ENCODE data around the gene RTN4R. TPM values are rescaled to one million over a fixed set of nuclear protein-coding genes. Genes with fewer than 3 reads are reported as not detected.

The RTN4R gene
- total and polyA plus RNA-seq, 2 of the 13 experiments (the other 11 are each of a cell fraction or from before 2014, with no cell fraction given), result 0.22 to 0.77 TPM

DNA sequence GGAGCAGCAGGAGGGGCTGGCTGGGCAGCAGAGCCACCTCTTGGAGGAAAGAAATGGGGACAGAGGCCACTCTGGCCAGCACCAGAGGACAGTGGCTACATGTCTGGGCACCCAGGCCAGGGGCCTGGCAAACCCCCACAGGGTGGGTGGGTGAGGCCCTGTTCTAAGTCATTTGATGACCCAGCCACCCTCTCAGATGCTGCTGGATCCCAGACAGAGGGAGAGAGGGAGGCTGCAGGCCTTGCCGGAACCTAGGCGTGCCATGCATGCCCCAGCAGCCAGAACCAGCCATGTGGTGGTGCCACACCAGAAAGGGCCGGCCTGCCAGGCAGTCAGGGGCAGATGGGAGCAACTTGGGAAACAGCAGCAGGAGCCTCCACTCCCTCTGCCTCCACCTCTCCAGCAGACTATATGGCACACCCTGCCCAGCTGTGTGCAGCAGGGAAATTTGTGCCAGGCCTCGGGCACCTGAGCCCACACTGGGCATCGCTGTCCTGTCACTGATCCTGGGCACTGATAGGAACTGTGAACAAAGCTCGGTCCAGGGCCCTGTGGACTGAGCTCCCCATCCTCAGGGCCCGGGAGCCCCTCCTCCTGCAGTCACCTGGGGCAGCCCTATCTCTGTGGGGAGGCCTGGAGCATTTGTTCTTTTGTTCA lies 45.2 kb downstream of the RTN4R start (continued):
- TF ChIP-seq, protein P1, sequence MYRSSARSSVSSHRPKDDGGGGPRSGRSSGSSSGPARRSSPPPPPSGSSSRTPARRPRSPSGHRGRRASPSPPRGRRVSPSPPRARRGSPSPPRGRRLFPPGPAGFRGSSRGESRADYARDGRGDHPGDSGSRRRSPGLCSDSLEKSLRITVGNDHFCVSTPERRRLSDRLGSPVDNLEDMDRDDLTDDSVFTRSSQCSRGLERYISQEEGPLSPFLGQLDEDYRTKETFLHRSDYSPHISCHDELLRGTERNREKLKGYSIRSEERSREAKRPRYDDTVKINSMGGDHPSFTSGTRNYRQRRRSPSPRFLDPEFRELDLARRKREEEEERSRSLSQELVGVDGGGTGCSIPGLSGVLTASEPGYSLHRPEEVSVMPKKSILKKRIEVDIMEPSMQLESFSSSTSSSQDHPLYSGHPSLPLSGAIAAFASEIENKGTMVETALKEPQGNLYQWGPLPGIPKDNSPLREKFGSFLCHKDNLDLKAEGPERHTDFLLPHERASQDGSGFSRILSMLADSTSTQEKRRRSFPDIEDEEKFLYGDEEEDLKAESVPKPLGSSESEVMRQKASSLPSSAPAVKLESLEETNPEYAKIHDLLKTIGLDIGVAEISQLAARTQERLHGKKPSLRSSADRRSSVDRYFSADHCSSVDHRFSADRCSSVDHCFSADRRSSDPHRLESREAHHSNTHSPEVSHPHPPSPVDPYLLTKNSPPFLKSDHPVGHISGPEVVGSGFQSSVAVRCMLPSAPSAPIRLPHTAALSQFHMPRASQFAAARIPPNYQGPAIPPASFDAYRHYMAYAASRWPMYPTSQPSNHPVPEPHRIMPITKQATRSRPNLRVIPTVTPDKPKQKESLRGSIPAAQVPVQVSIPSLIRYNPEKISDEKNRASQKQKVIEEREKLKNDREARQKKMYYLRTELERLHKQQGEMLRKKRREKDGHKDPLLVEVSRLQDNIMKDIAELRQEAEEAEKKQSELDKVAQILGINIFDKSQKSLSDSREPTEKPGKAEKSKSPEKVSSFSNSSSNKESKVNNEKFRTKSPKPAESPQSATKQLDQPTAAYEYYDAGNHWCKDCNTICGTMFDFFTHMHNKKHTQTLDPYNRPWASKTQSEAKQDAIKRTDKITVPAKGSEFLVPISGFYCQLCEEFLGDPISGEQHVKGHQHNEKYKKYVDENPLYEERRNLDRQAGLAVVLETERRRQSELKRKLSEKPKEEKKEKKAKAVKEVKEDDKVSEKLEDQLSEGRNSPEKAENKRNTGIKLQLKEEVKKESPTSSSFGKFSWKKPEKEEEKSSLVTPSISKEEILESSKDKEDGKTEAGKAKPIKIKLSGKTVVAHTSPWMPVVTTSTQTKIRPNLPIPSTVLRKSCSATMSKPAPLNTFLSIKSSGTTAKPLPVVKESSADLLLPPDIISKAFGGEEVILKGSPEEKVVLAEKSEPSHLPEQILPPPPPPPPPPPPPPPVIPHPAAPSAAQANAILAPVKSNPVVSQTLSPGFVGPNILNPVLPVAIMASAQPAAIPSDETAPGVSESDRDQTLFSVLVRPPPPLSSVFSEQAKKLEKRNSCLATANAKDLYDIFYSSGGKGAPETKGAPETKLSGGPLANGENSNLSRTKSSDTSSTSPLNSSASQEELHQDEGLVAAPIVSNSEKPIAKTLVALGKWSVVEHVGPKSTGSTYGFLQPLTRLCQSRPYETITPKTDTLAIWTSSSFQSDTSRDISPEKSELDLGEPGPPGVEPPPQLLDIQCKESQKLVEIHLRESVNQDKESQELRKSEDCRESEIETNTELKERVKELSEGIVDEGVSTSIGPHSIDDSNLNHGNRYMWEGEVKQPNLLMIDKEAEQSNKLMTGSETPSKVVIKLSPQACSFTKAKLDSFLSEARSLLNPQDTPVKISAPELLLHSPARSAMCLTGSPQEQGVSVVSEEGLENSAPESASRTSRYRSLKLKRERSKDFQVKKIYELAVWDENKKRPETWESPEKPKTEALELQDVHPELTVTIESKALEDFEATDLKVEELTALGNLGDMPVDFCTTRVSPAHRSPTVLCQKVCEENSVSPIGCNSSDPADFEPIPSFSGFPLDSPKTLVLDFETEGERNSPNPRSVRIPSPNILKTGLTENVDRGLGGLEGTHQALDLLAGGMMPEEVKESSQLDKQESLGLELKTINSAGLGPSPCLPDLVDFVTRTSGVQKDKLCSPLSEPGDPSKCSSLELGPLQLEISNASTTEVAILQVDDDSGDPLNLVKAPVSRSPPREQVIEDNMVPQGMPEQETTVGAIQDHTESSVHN (CRISPR knock-in tag; IDR thresholded peaks at IDR 0.05), result no peak
- TF ChIP-seq DR1 (CRISPR knock-in tag; IDR thresholded peaks at IDR 0.05), result no peak
- no peak for TF ChIP-seq SAFB2 (CRISPR knock-in tag; IDR thresholded peaks at IDR 0.05; ENCODE audit: borderline replicate concordance, low read depth)
- TF ChIP-seq HCFC1 (IDR thresholded peaks at IDR 0.05; ENCODE audit: low read depth, low read length), result no peak
- no peak for TF ChIP-seq SP4 (CRISPR knock-in tag; IDR thresholded peaks at IDR 0.05)
- no peak for TF ChIP-seq TBX3 (IDR thresholded peaks at IDR 0.05; ENCODE audit: borderline replicate concordance)
- TF ChIP-seq HOXD1 (CRISPR knock-in tag; IDR thresholded peaks at IDR 0.05), result no peak
- no peak for TF ChIP-seq MAFG (CRISPR knock-in tag; IDR thresholded peaks at IDR 0.05)
- no peak for TF ChIP-seq KDM5A (IDR thresholded peaks at IDR 0.05; ENCODE audit: borderline replicate concordance, low read length)
- no peak for TF ChIP-seq ZNF644 (CRISPR knock-in tag; IDR thresholded peaks at IDR 0.05; ENCODE audit: low read depth)

Measured in HepG2 (cell line).